Type B pancreatic cell (in vitro differentiated cells): ENCODE results near the gene MED12L. TPM values are rescaled to one million over a fixed set of nuclear protein-coding genes. Genes with fewer than 3 reads are reported as not detected.
A peak's percentile ranks its signal among the peaks of the same experiment; 100 is the strongest.

Experiments used
- DNase-seq: peaks from one replicate; pipeline ENCODE4 v3.0.0; 2021; ENCODE audit warnings: mixed read lengths; ENCODE audit not compliant: unreplicated experiment; ENCODE audit errors: extremely low spot score
- H3K27ac Mint-ChIP-seq: 2 replicates; pipeline ENCODE4 v1.8.0; 2021; ENCODE audit warnings: mild to moderate bottlenecking, mixed read lengths
- H3K27me3 Mint-ChIP-seq: 2 replicates; pipeline ENCODE4 v1.8.0; 2021; ENCODE audit warnings: mixed read lengths
- H3K36me3 Mint-ChIP-seq: 2 replicates; pipeline ENCODE4 v1.8.0; 2021; ENCODE audit warnings: mixed read lengths
- H3K4me1 Mint-ChIP-seq: one replicate; pipeline ENCODE4 v1.8.0; 2021; ENCODE audit warnings: mixed read lengths; ENCODE audit not compliant: unreplicated experiment
- H3K4me3 Mint-ChIP-seq: 2 replicates; pipeline ENCODE4 v1.8.0; 2021; ENCODE audit warnings: mild to moderate bottlenecking, mixed read lengths
- H3K9me3 Mint-ChIP-seq: 2 replicates; pipeline ENCODE4 v1.8.0; 2021; ENCODE audit warnings: mixed read lengths
- CTCF ChIP-seq: fragments of 200-600 bp; sonication (generic); conservative IDR thresholded peaks from 2 replicates; pipeline ENCODE4 v1.5.0; 2021; ENCODE audit warnings: antibody characterized with exemption, mild to moderate bottlenecking
- total RNA-seq: library from RNA; stranded (reverse); gene quantifications from 2 replicates; pipeline ENCODE4 v1.2.1, GENCODE V29; 2021; ENCODE audit warnings: low replicate concordance

Gene MED12L
- total RNA-seq, 1 donor from 2014 or later = 6.4 TPM

- no peak overlapping the region for H3K27ac Mint-ChIP-seq
- DNase-seq = no peak
- no peaks in the 10 kb centered on the region for H3K36me3 Mint-ChIP-seq
- H3K9me3 Mint-ChIP-seq = no peaks in the 10 kb centered on the region
- no peak for TF ChIP-seq CTCF
- H3K4me3 Mint-ChIP-seq = peak overlapping the region; percentile 87
- H3K27me3 Mint-ChIP-seq = peaks cover 18% of the 10 kb centered on the region
- peaks cover 8% of the 10 kb centered on the region for H3K4me1 Mint-ChIP-seq
These were observed 376.9 kb downstream of the MED12L start for GRCh38 chr3:151462278-151462780.

GRCh38 chr3:151462991-151463390 is 377.5 kb downstream of the MED12L start:
- no peak for DNase-seq
- peaks cover under 1% of the 10 kb centered on the region for H3K9me3 Mint-ChIP-seq
- H3K4me3 Mint-ChIP-seq = no peak overlapping the region
- H3K27me3 Mint-ChIP-seq = peaks cover 18% of the 10 kb centered on the region
- H3K36me3 Mint-ChIP-seq = no peaks in the 10 kb centered on the region
- peaks cover 8% of the 10 kb centered on the region for H3K4me1 Mint-ChIP-seq
- TF ChIP-seq CTCF = no peak
- H3K27ac Mint-ChIP-seq = no peak overlapping the region

- TF ChIP-seq CTCF = no peak
- no peak for DNase-seq
- no peak overlapping the region for H3K27ac Mint-ChIP-seq
- H3K27me3 Mint-ChIP-seq = peaks cover 4% of the 10 kb centered on the region
- no peak overlapping the region for H3K4me3 Mint-ChIP-seq
- peaks cover 5% of the 10 kb centered on the region for H3K9me3 Mint-ChIP-seq
- H3K36me3 Mint-ChIP-seq = no peaks in the 10 kb centered on the region
- no peaks in the 10 kb centered on the region for H3K4me1 Mint-ChIP-seq
These were observed 381.6 kb downstream of the MED12L start for GRCh38 chr3:151467069-151467468.

GRCh38 chr3:151468284-151468917 is 382.9 kb downstream of the MED12L start:
- Mint-ChIP-seq H3K4me1 (no peaks in the 10 kb centered on the region), H3K36me3 (no peaks in the 10 kb centered on the region), H3K9me3 (peaks cover 5% of the 10 kb centered on the region), H3K4me3 (no peak overlapping the region), H3K27me3 (peaks cover 3% of the 10 kb centered on the region), H3K27ac (no peak overlapping the region)
- peak; percentile 88 for TF ChIP-seq CTCF
- no peak for DNase-seq

GRCh38 chr3:151476344-151477018 is 391.0 kb downstream of the MED12L start:
- H3K4me3 Mint-ChIP-seq = no peak overlapping the region
- H3K27me3 Mint-ChIP-seq = no peaks in the 10 kb centered on the region
- no peaks in the 10 kb centered on the region for H3K36me3 Mint-ChIP-seq
- no peaks in the 10 kb centered on the region for H3K9me3 Mint-ChIP-seq
- no peak for TF ChIP-seq CTCF
- DNase-seq = no peak
- peaks cover 14% of the 10 kb centered on the region for H3K4me1 Mint-ChIP-seq
- no peak overlapping the region for H3K27ac Mint-ChIP-seq
